WTC11 (cell line): ENCODE data around the gene RSPRY1. TPM values are rescaled to one million over a fixed set of nuclear protein-coding genes. Genes with fewer than 3 reads are reported as not detected.

Source experiments
- ATAC-seq: fragments of 200-7000 bp; cut with Tn5 transposase; 2 replicates; pipeline ENCODE4 v1.10.0; 2021; ENCODE audit warnings: mild to moderate bottlenecking, moderate library complexity
- CTCF ChIA-PET: fragments of 300-600 bp; sonication (Branson Sonifier 250); formaldehyde crosslinking; loops from one replicate; lab custom pipeline; 2021; ENCODE audit warnings: antibody characterized with exemption; lab: Charles Lee
- POLR2A ChIA-PET: fragments of 350-600 bp; sonication (Branson Sonifier 250); formaldehyde crosslinking; loops from one replicate; lab custom pipeline; 2021; ENCODE audit warnings: antibody characterized with exemption; lab: Charles Lee
- DNase-seq: peaks from one replicate; pipeline ENCODE4 v3.0.0; 2021; ENCODE audit warnings: low spot score
- H3K27ac Mint-ChIP-seq: 2 replicates; pipeline ENCODE4 v1.8.0; 2021; ENCODE audit warnings: mixed read lengths
- H3K27me3 Mint-ChIP-seq: 2 replicates; pipeline ENCODE4 v1.8.0; 2021; ENCODE audit warnings: low read depth, mild to moderate bottlenecking, moderate library complexity, mixed read lengths
- H3K36me3 Mint-ChIP-seq: 2 replicates; pipeline ENCODE4 v1.8.0; 2021; ENCODE audit warnings: mixed read lengths
- H3K4me1 Mint-ChIP-seq: 2 replicates; pipeline ENCODE4 v1.8.0; 2022; ENCODE audit warnings: mixed read lengths
- H3K4me3 Mint-ChIP-seq: 2 replicates; pipeline ENCODE4 v1.8.0; 2021; ENCODE audit warnings: mild to moderate bottlenecking, moderate library complexity, mixed read lengths
- H3K9me3 Mint-ChIP-seq: 2 replicates; pipeline ENCODE4 v1.8.0; 2021; ENCODE audit warnings: mixed read lengths
- ATF1 ChIP-seq: sonication (generic); formaldehyde crosslinking; IDR thresholded peaks from 2 replicates; pipeline ENCODE4 v1.8.1; 2023; ENCODE audit warnings: mild to moderate bottlenecking, moderate library complexity, missing genetic modification reagents
- CREB1 ChIP-seq: sonication (generic); formaldehyde crosslinking; IDR thresholded peaks from 2 replicates; pipeline ENCODE4 v1.8.0; 2023; ENCODE audit warnings: mild to moderate bottlenecking, missing genetic modification reagents
- CREM ChIP-seq: sonication (generic); formaldehyde crosslinking; IDR thresholded peaks from 2 replicates; pipeline ENCODE4 v1.8.1; 2022; ENCODE audit warnings: mild to moderate bottlenecking, missing genetic modification reagents, moderate library complexity
- EMX1 ChIP-seq: fragments of 250-450 bp; sonication (Bioruptor Pico); IDR thresholded peaks from 2 replicates; pipeline ENCODE4 v1.8.0; 2021; ENCODE audit warnings: mild to moderate bottlenecking
- ESRRA ChIP-seq: sonication (generic); formaldehyde crosslinking; IDR thresholded peaks from 2 replicates; pipeline ENCODE4 v1.8.1; 2022; ENCODE audit warnings: mild to moderate bottlenecking, missing genetic modification reagents, borderline replicate concordance
- FOXJ3 ChIP-seq: sonication (generic); formaldehyde crosslinking; IDR thresholded peaks from 2 replicates; pipeline ENCODE4 v1.9.0; 2021; ENCODE audit warnings: missing genetic modification reagents, mild to moderate bottlenecking, borderline replicate concordance
- FOXK1 ChIP-seq: sonication (generic); formaldehyde crosslinking; IDR thresholded peaks from 2 replicates; pipeline ENCODE4 v1.8.0; 2022; ENCODE audit warnings: mild to moderate bottlenecking, moderate library complexity, missing genetic modification reagents
- GRHL2 ChIP-seq: fragments of 250-450 bp; sonication (Bioruptor Pico); IDR thresholded peaks from 2 replicates; pipeline ENCODE4 v1.8.0; 2022; ENCODE audit warnings: mild to moderate bottlenecking, moderate library complexity; ENCODE audit not compliant: insufficient replicate concordance, severe bottlenecking
- IRF1 ChIP-seq: sonication (generic); formaldehyde crosslinking; IDR thresholded peaks from 2 replicates; pipeline ENCODE4 v1.8.0; 2023; ENCODE audit warnings: missing genetic modification reagents
- JAZF1 ChIP-seq: fragments of 250-450 bp; sonication (Bioruptor Pico); IDR thresholded peaks from 2 replicates; pipeline ENCODE4 v1.9.0; 2021; ENCODE audit warnings: moderate library complexity, mild to moderate bottlenecking, inconsistent platforms
- MAX ChIP-seq: sonication (generic); formaldehyde crosslinking; IDR thresholded peaks from 2 replicates; pipeline ENCODE4 v1.8.0; 2022; ENCODE audit warnings: mild to moderate bottlenecking, missing genetic modification reagents
- NFATC4 ChIP-seq: fragments of 250-450 bp; sonication (Bioruptor Pico); IDR thresholded peaks from 2 replicates; pipeline ENCODE4 v1.9.0; 2021; ENCODE audit warnings: mild to moderate bottlenecking
- NFYB ChIP-seq: sonication (generic); formaldehyde crosslinking; conservative IDR thresholded peaks from 2 replicates; pipeline ENCODE4 v1.8.0; 2022; ENCODE audit warnings: low read depth, missing genetic modification reagents
- NR2C2 ChIP-seq: sonication (generic); formaldehyde crosslinking; IDR thresholded peaks from 2 replicates; pipeline ENCODE4 v1.8.0; 2022; ENCODE audit warnings: mild to moderate bottlenecking, missing genetic modification reagents
- OVOL2 ChIP-seq: fragments of 250-450 bp; sonication (Bioruptor Pico); IDR thresholded peaks from 2 replicates; pipeline ENCODE4 v1.9.0; 2021; ENCODE audit warnings: mild to moderate bottlenecking, borderline replicate concordance
- PREB ChIP-seq: sonication (generic); formaldehyde crosslinking; IDR thresholded peaks from 2 replicates; pipeline ENCODE4 v1.8.1; 2022; ENCODE audit warnings: mild to moderate bottlenecking, missing genetic modification reagents, moderate library complexity, borderline replicate concordance
- RORB ChIP-seq: fragments of 250-450 bp; sonication (Bioruptor Pico); IDR thresholded peaks from 2 replicates; pipeline ENCODE4 v1.9.0; 2021; ENCODE audit warnings: mild to moderate bottlenecking
- TEAD1 ChIP-seq: sonication (generic); formaldehyde crosslinking; IDR thresholded peaks from 2 replicates; pipeline ENCODE4 v1.8.0; 2022; ENCODE audit warnings: mild to moderate bottlenecking, missing genetic modification reagents
- TP53 ChIP-seq: sonication (generic); formaldehyde crosslinking; IDR thresholded peaks from 2 replicates; pipeline ENCODE4 v1.8.1; 2023; ENCODE audit warnings: mild to moderate bottlenecking, missing genetic modification reagents
- USF1 ChIP-seq: sonication (generic); formaldehyde crosslinking; IDR thresholded peaks from 2 replicates; pipeline ENCODE4 v1.8.0; 2022; ENCODE audit warnings: mild to moderate bottlenecking, missing genetic modification reagents
- ZNF512 ChIP-seq: sonication (generic); formaldehyde crosslinking; IDR thresholded peaks from 2 replicates; pipeline ENCODE4 v1.8.1; 2022; ENCODE audit warnings: missing genetic modification reagents, borderline replicate concordance
- total RNA-seq: library from RNA; stranded (reverse); gene quantifications from 3 replicates; pipeline ENCODE4 v1.2.3, GENCODE V29; 2021
- TF ChIP-seq, protein P1 (sequence below): sonication (generic); formaldehyde crosslinking; IDR thresholded peaks from 2 replicates; pipeline ENCODE4 v1.8.1; 2023; ENCODE audit warnings: mild to moderate bottlenecking, missing genetic modification reagents
- TF ChIP-seq, protein P2 (sequence below): sonication (generic); formaldehyde crosslinking; IDR thresholded peaks from 2 replicates; pipeline ENCODE4 v1.8.1; 2022; ENCODE audit warnings: low read depth, mild to moderate bottlenecking, moderate library complexity, missing genetic modification reagents, borderline replicate concordance
- TF ChIP-seq, protein P3 (sequence below): fragments of 250-450 bp; sonication (Bioruptor Pico); IDR thresholded peaks from 2 replicates; pipeline ENCODE4 v1.9.0; 2021; ENCODE audit warnings: moderate library complexity, mild to moderate bottlenecking, inconsistent platforms, borderline replicate concordance

Gene RSPRY1
- total RNA-seq, 1 experiment from 2014 or later = 26.8 TPM

DNA sequence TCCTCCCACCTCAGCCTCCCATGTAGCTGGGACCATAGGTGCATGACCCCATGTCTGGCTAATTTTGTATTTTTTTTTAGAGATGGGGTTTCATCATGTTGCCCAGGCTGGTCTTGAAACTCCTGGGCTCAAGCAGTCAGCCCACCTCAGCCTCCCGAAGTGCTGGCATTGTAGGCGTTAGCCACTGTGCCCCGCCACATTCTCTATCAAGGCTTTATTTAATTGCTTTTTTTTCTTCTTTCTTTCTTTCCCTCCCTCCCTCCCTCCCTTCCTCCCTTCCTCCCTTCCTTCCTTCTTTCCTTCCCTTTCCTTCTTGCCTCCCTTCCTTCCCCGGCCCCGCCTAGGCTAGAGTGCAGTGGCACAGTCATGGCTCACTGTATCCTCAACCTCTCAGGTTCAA lies 23.7 kb downstream of the RSPRY1 start:
- no peaks in the 10 kb centered on the region for H3K9me3 Mint-ChIP-seq
- no peak overlapping the region for H3K4me3 Mint-ChIP-seq
- H3K4me1 Mint-ChIP-seq = no peaks in the 10 kb centered on the region
- ChIA-PET POLR2A (no interaction called here), CTCF (no interaction called here)
- TF ChIP-seq EMX1 (CRISPR knock-in tag) = no peak
- TF ChIP-seq, protein P1, sequence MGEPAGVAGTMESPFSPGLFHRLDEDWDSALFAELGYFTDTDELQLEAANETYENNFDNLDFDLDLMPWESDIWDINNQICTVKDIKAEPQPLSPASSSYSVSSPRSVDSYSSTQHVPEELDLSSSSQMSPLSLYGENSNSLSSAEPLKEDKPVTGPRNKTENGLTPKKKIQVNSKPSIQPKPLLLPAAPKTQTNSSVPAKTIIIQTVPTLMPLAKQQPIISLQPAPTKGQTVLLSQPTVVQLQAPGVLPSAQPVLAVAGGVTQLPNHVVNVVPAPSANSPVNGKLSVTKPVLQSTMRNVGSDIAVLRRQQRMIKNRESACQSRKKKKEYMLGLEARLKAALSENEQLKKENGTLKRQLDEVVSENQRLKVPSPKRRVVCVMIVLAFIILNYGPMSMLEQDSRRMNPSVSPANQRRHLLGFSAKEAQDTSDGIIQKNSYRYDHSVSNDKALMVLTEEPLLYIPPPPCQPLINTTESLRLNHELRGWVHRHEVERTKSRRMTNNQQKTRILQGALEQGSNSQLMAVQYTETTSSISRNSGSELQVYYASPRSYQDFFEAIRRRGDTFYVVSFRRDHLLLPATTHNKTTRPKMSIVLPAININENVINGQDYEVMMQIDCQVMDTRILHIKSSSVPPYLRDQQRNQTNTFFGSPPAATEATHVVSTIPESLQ = no peak
- no peak for TF ChIP-seq FOXJ3 (CRISPR knock-in tag)
- no peak for TF ChIP-seq PREB
- TF ChIP-seq FOXK1 (CRISPR knock-in tag) = no peak
- TF ChIP-seq CREM (CRISPR knock-in tag) = no peak
- TF ChIP-seq NFYB (CRISPR knock-in tag) = no peak
- TF ChIP-seq USF1 (CRISPR knock-in tag) = no peak
- TF ChIP-seq, protein P2, sequence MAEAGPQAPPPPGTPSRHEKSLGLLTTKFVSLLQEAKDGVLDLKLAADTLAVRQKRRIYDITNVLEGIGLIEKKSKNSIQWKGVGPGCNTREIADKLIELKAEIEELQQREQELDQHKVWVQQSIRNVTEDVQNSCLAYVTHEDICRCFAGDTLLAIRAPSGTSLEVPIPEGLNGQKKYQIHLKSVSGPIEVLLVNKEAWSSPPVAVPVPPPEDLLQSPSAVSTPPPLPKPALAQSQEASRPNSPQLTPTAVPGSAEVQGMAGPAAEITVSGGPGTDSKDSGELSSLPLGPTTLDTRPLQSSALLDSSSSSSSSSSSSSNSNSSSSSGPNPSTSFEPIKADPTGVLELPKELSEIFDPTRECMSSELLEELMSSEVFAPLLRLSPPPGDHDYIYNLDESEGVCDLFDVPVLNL = no peak
- TF ChIP-seq RORB (CRISPR knock-in tag) = no peak
- no peak for TF ChIP-seq NR2C2 (CRISPR knock-in tag)
- no peak for TF ChIP-seq MAX (CRISPR knock-in tag)
- TF ChIP-seq ESRRA (CRISPR knock-in tag) = no peak
- no peak for TF ChIP-seq TEAD1 (CRISPR knock-in tag)
- peaks cover 47% of the 10 kb centered on the region for H3K36me3 Mint-ChIP-seq
- H3K27ac Mint-ChIP-seq = no peak overlapping the region
- ATAC-seq = no peak
- H3K27me3 Mint-ChIP-seq = no peaks in the 10 kb centered on the region
- DNase-seq = no peak

- DNase-seq (no peak), ATAC-seq (no peak)
- CTCF ChIA-PET = interaction anchor here (0.6 kb wide), 1 partner anchor 120 kb away, joined by 4 read pairs; no protein-coding TSS in a partner anchor
- POLR2A ChIA-PET = no interaction called here
- Mint-ChIP-seq H3K4me3 (no peak overlapping the region), H3K4me1 (no peaks in the 10 kb centered on the region), H3K27ac (no peak overlapping the region), H3K36me3 (peaks cover 55% of the 10 kb centered on the region), H3K27me3 (no peaks in the 10 kb centered on the region), H3K9me3 (no peaks in the 10 kb centered on the region)
- TF ChIP-seq IRF1 (CRISPR knock-in tag) = no peak
- no peak for TF ChIP-seq GRHL2
- TF ChIP-seq ATF1 (CRISPR knock-in tag) = no peak
- TF ChIP-seq USF1 (CRISPR knock-in tag) = no peak
- no peak for TF ChIP-seq OVOL2 (CRISPR knock-in tag)
- no peak for TF ChIP-seq ZNF512 (CRISPR knock-in tag)
- TF ChIP-seq JAZF1 (CRISPR knock-in tag) = no peak
- TF ChIP-seq, protein P3, sequence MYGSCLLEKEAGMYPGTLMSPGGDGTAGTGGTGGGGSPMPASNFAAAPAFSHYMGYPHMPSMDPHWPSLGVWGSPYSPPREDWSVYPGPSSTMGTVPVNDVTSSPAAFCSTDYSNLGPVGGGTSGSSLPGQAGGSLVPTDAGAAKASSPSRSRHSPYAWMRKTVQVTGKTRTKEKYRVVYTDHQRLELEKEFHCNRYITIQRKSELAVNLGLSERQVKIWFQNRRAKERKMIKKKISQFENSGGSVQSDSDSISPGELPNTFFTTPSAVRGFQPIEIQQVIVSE (CRISPR knock-in tag) = no peak
- no peak for TF ChIP-seq TP53
- TF ChIP-seq, protein P2 = no peak
- no peak for TF ChIP-seq NFATC4 (CRISPR knock-in tag)
- TF ChIP-seq CREB1 (CRISPR knock-in tag) = no peak
- TF ChIP-seq PREB = no peak
These were observed 27.3 kb downstream of the RSPRY1 start for GRCh38 chr16:57213462-57213861.
